ENCODE results near the gene ZMYND19.
A peak's percentile ranks its signal among the peaks of the same experiment; 100 is the strongest.

The ZMYND19 gene

GRCh38 chr9:137582286-137582860, 7.9 kb downstream of the ZMYND19 start:
- CTCF ChIA-PET, result interaction anchor here (6.2 kb wide), 1 partner anchor 8 kb away, joined by 74 read pairs; the partner anchor contains the start of gene ZMYND19
- DNase-seq (ENCODE audit: extremely low spot score), result no peak
- POLR2A ChIA-PET, result no interaction called here
- TF ChIP-seq CTCF (IDR thresholded peaks at IDR 0.05; ENCODE audit: control extremely low read depth, extremely low read depth, low read depth, missing control alignments), result peak; percentile 22

- POLR2A ChIA-PET, result no interaction called here
- no peak for TF ChIP-seq CTCF (IDR thresholded peaks at IDR 0.05; ENCODE audit: control extremely low read depth, extremely low read depth, low read depth, missing control alignments)
- CTCF ChIA-PET, result interaction anchor here (0.9 to 6.2 kb wide), 3 partner anchors 9 to 91 kb away, joined by 3 to 74 read pairs (median 3); partner anchors contain the start of gene ZMYND19
- DNase-seq (ENCODE audit: extremely low spot score), result no peak
Measured at GRCh38 chr9:137581361-137582285, 8.7 kb downstream of the ZMYND19 start.

- ChIA-PET CTCF (interaction anchor here (0.9 to 6.2 kb wide), 3 partner anchors 10 to 92 kb away, joined by 3 to 74 read pairs (median 3); partner anchors contain the start of gene ZMYND19), POLR2A (no interaction called here)
- no peak for TF ChIP-seq CTCF (IDR thresholded peaks at IDR 0.05; ENCODE audit: control extremely low read depth, extremely low read depth, low read depth, missing control alignments)
- DNase-seq (ENCODE audit: extremely low spot score), result no peak
Measured at GRCh38 chr9:137580954-137581322, 9.4 kb downstream of the ZMYND19 start.

GRCh38 chr9:137580209-137580953, 9.9 kb downstream of the ZMYND19 start:
- no peak for DNase-seq (ENCODE audit: extremely low spot score)
- ChIA-PET CTCF (interaction anchor here (0.9 to 6.2 kb wide), 3 partner anchors 10 to 92 kb away, joined by 3 to 74 read pairs (median 3); partner anchors contain the start of gene ZMYND19), POLR2A (interaction anchor here (0.5 to 0.6 kb wide), 2 partner anchors 16 to 344 kb away, joined by 4 read pairs; no protein-coding TSS in a partner anchor)
- TF ChIP-seq CTCF (IDR thresholded peaks at IDR 0.05; ENCODE audit: control extremely low read depth, extremely low read depth, low read depth, missing control alignments), result no peak

GRCh38 chr9:137579259-137579604, 11.1 kb downstream of the ZMYND19 start:
- no peak for TF ChIP-seq CTCF (IDR thresholded peaks at IDR 0.05; ENCODE audit: control extremely low read depth, extremely low read depth, low read depth, missing control alignments)
- DNase-seq (ENCODE audit: extremely low spot score), result no peak
- ChIA-PET CTCF (interaction anchor here (1.0 to 6.2 kb wide), 6 partner anchors 12 to 59 kb away, joined by 3 to 74 read pairs (median 4); partner anchors contain the start of gene ZMYND19), POLR2A (interaction anchor here (0.6 kb wide), 2 partner anchors 15 to 26 kb away, joined by 3 to 4 read pairs; partner anchors contain the start of gene ARRDC1)

All from GM10248 (cell line).